Adrenal gland (tissue), 12 donors: ENCODE data around the gene ATP8A2. TPM values are rescaled to one million over a fixed set of nuclear protein-coding genes. Genes with fewer than 3 reads are reported as not detected.

ENCODE experiments used
- DNase-seq, 7 donors: peaks; one replicate each; pipeline ENCODE4 v3.0.0-alpha.2; 2019 to 2020
- H3K27ac ChIP-seq, 5 donors: fragments of 200-600 bp; sonication (generic) in 4 of 5; 1 replicate in 3 of 5; 2 replicates in 2 of 5; pipeline versions ENCODE4 v1.5.1 to v1.8.0; 2016 to 2020; ENCODE audit warnings: mild to moderate bottlenecking in 1 of 5
- H3K27me3 ChIP-seq: fragments of 200-600 bp; 2 replicates; pipeline ENCODE4 v1.8.0; 2021
- H3K36me3 ChIP-seq, 2 donors: fragments of 200-600 bp; replicated peaks in 1 of 2; 1 replicate in 1 of 2; 2 replicates in 1 of 2; pipeline versions ENCODE4 v1.5.1 to v1.8.0; 2018 to 2022
- H3K4me1 ChIP-seq, 2 donors: fragments of 200-600 bp; replicated peaks in 1 of 2; 1 replicate in 1 of 2; 2 replicates in 1 of 2; pipeline versions ENCODE4 v1.5.1 to v1.8.0; 2018 to 2021
- H3K4me3 ChIP-seq, 4 donors: fragments of 200-600 bp; sonication (generic) in 3 of 4; one replicate each; pipeline ENCODE4 v1.5.1; 2016 to 2018
- H3K9me3 ChIP-seq, 3 donors: fragments of 200-600 bp; sonication (generic) in 1 of 3; replicated peaks in 1 of 3; 1 replicate in 2 of 3; 2 replicates in 1 of 3; pipeline versions ENCODE4 v1.5.1 to v1.8.0; 2016 to 2021
- POLR2A ChIP-seq, 2 donors: fragments of 450-650 bp; IDR thresholded peaks; one replicate each; pipeline ENCODE4 v1.6.1; 2017; ENCODE audit warnings: antibody characterized with exemption in 2 of 2, mild to moderate bottlenecking in 2 of 2, moderate library complexity in 1 of 2
- WGBS, 4 donors: extraction: QIAGEN DNeasy Blood & Tissue Kit in 2 of 4; methylation state at CpG; one replicate each; pipeline versions ENCODE4 v1.1.5 to v1.1.7; 2013 to 2017; 5-methylcytosine and 5-hydroxymethylcytosine counted together
- intact Hi-C, 2 donors: fragments of 100-400 bp; cut with DNase I; formaldehyde crosslinking; loops; one replicate each; pipeline versions ENCODE4 v1.14.1 to v1.15.0; 2022 to 2023
- polyA plus RNA-seq, 3 donors: library from polyadenylated mRNA; stranded (reverse); fragments of 200-250 nt in 2 of 3; fragments of 350-450 nt in 1 of 3; fragmentation: Illumina TruSeq in 1 of 3; extraction: RNeasy Lipid Tissue Mini Kit (QIAGEN cat#74804) in 1 of 3; gene quantifications; one replicate each; pipeline ENCODE4 v1.2.3, GENCODE V29; 2013 to 2014
- total RNA-seq, 9 donors: library from RNA; depleted of rRNA in 4 of 9; stranded (reverse); fragments of >200 nt in 4 of 9; fragments of 120-200 nt in 1 of 9; fragmentation: NEBNext Ultra II Directional in 1 of 9; extraction: Animal tissue kit (Norgen Biotek cat#: 25700) in 1 of 9; gene quantifications; one replicate each; pipeline versions ENCODE4 v1.1.0 to v1.2.4, GENCODE V29; 2013 to 2023
- TF ChIP-seq, protein P1 (sequence below), 6 experiments: fragments of 450-650 bp in 4 of 6; fragments of 200-600 bp in 2 of 6; sonication (generic) in 1 of 6; IDR thresholded peaks; 1 replicate in 5 of 6; 2 replicates in 1 of 6; pipeline versions ENCODE4 v1.5.1 to v1.8.0; 2016 to 2021; ENCODE audit warnings: antibody characterized with exemption in 6 of 6, mild to moderate bottlenecking in 2 of 6, moderate library complexity in 1 of 6
- donor health status: healthy with polysubstance abuse.
- donor health status: Bipolar disorder and iron deficiency.
- donor health status: DM: yes; HTN: yes; CAD: no.
- donor health status: DM: no; HTN: no; CAD: no.
- donor health status: DM: no; HTN: no; CAD: no.
- donor health status: DM: yes; HTN: yes; CAD: no.

ATP8A2 gene
- total and polyA plus RNA-seq, 12 donors: 0.77 to 14.0 (median 4.3) TPM

DNA sequence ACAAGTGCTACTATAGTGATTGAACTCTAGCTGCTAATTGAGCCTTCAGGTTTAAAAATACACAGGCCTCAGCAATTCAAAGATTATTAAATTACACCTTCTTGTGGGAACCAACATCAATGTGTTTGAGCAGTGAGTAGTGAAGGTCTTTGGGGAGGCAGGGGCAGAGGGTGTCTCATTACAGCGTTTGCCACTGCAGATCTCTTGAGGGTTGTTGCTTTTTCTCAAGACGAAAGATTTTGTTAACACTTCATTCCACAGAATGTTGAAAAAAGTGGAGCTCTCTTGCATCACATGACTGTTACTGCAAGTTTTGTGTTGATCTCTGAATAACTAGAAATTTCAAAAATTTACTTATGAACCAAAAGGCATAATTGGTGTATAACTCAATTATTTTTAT lies 253.6 kb downstream of the ATP8A2 start:
- TF ChIP-seq POLR2A (IDR thresholded peaks at IDR 0.05): no peak
- TF ChIP-seq, protein P1, sequence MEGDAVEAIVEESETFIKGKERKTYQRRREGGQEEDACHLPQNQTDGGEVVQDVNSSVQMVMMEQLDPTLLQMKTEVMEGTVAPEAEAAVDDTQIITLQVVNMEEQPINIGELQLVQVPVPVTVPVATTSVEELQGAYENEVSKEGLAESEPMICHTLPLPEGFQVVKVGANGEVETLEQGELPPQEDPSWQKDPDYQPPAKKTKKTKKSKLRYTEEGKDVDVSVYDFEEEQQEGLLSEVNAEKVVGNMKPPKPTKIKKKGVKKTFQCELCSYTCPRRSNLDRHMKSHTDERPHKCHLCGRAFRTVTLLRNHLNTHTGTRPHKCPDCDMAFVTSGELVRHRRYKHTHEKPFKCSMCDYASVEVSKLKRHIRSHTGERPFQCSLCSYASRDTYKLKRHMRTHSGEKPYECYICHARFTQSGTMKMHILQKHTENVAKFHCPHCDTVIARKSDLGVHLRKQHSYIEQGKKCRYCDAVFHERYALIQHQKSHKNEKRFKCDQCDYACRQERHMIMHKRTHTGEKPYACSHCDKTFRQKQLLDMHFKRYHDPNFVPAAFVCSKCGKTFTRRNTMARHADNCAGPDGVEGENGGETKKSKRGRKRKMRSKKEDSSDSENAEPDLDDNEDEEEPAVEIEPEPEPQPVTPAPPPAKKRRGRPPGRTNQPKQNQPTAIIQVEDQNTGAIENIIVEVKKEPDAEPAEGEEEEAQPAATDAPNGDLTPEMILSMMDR (IDR thresholded peaks at IDR 0.05): no peak
- no peak overlapping the region for H3K27ac ChIP-seq
- WGBS, 4 donors: 58 to 74% (median 60%) methylated on average over 2 of the region's 2 CpGs

DNA sequence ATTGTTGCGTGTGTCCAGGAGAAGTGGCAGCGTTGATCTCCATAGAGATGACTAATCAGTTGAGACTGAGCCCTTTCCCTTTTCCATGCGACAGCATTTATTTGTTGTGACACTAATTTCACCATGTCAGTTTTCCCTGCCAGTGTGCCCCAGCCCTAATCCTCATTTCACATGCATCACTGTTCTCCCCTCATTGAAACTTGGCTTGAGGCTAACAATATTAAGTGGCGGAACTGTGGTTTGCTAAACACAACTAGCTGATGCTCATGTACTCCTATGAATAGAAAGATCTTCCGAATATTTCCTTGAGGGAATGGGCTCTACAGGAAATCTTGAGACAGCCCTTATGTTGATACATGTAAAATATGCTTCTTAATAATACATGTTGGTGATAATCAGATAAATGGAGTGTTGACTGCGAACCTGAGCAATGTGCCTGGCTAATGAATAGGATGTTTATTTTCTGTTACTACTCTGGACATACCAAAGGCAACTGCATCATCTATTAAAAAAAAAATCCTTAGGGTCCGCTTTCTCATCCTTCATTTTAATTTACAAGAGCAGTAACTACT lies 258.6 kb downstream of the ATP8A2 start:
- 83 to 92% (median 86%) methylated on average over 7 of the region's 7 CpGs for WGBS, 4 donors
- H3K9me3 ChIP-seq: no peaks in the 10 kb centered on the region
- no peak for DNase-seq
- no peaks in the 10 kb centered on the region for H3K36me3 ChIP-seq
- no peak overlapping the region for H3K4me3 ChIP-seq
- no peaks in the 10 kb centered on the region for H3K27me3 ChIP-seq
- intact Hi-C loops: no loop called here
- no peaks in the 10 kb centered on the region for H3K4me1 ChIP-seq
- TF ChIP-seq POLR2A (IDR thresholded peaks at IDR 0.05): no peak
- TF ChIP-seq, protein P1 (IDR thresholded peaks at IDR 0.05): no peak
- no peak overlapping the region for H3K27ac ChIP-seq

More for the DNA sequence above, 253.6 kb downstream of the ATP8A2 start:
- intact Hi-C loops: no loop called here
- Histone ChIP-seq H3K36me3 (no peaks in the 10 kb centered on the region), H3K27me3 (no peaks in the 10 kb centered on the region), H3K4me1 (no peaks in the 10 kb centered on the region), H3K9me3 (no peaks in the 10 kb centered on the region), H3K4me3 (no peak overlapping the region)
- DNase-seq: no peak

DNA sequence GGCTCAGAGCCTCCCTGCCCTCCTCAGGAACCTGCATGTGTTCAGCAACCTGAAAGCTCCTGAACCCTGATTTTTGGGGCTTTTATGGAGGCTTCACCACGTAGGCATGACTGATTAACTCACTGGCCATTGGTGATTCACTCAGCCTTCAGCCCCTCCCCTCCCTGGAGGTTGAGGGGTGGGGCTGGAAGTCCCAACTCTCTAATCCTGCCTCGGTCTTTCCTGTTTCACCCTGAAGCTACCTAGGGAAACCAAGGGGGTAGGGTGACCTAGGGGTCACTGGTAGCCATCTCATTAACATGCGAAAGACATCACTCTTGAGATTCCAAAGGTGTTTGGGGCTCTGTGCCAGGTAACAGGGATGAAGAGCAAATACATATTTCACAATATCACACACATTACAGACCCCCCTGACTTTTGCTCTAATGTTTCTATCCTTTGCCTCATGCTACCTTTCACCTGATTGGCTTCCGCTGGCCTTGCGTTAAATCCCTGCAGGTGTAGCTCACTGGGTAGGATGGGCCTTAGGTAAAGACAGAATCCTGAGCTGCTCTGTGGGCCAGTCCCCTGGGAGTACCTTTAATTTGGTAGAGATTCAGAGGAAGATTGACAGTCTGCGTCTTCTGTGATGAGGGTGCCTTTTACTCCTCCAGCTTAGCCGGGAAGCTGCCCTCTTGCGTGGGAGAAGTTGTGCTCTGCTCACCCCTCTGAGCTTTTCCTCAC lies 260.6 kb downstream of the ATP8A2 start:
- 78 to 85% (median 81%) methylated on average over 8 of the region's 8 CpGs for WGBS, 4 donors
- H3K9me3 ChIP-seq: no peaks in the 10 kb centered on the region
- H3K27me3 ChIP-seq: no peaks in the 10 kb centered on the region
- H3K36me3 ChIP-seq: no peaks in the 10 kb centered on the region
- intact Hi-C loops: no loop called here
- no peak for DNase-seq
- no peaks in the 10 kb centered on the region for H3K4me1 ChIP-seq
- H3K4me3 ChIP-seq: no peak overlapping the region
- TF ChIP-seq, protein P1 (IDR thresholded peaks at IDR 0.05): no peak
- no peak for TF ChIP-seq POLR2A (IDR thresholded peaks at IDR 0.05)
- H3K27ac ChIP-seq: no peak overlapping the region

DNA sequence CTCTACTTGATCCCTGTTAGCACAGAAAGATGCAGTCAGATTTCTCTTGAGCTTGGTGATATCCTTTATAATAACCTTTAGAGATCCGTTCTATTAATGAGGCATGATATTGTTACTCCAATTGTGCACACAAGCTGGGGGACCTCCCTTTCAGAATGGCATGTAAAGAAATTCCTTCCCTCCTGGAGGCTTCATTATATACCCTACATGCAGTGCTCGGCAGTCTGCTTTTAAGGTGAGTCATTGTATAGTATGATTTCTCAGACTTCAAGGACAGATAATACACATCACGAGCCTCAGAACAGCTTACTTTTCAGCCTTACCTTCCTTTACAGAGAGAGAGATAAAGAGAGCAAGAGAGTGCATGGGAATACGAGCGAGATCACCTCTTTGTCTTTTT lies 261.3 kb downstream of the ATP8A2 start:
- H3K27ac ChIP-seq: no peak overlapping the region
- TF ChIP-seq POLR2A (IDR thresholded peaks at IDR 0.05): no peak
- TF ChIP-seq, protein P1 (IDR thresholded peaks at IDR 0.05): no peak
- H3K36me3 ChIP-seq: no peaks in the 10 kb centered on the region
- no peaks in the 10 kb centered on the region for H3K27me3 ChIP-seq
- WGBS, 4 donors: 62 to 85% (median 71%) methylated on average over 5 of the region's 5 CpGs
- DNase-seq: no peak
- no peaks in the 10 kb centered on the region for H3K9me3 ChIP-seq
- no peaks in the 10 kb centered on the region for H3K4me1 ChIP-seq
- no peak overlapping the region for H3K4me3 ChIP-seq
- intact Hi-C loops: no loop called here
